Activated CD4-positive, alpha-beta T cell treated with anti-CD3 and anti-CD28 coated beads, Interleukin-2, amount 50 U/mL, for 16 hours (primary cell): Measurements from ENCODE around the gene SORCS1.

Experiments
- DNase-seq: peaks from one replicate; pipeline ENCODE4 v3.0.0-alpha.2; 2020

SORCS1 gene

GRCh38 chr10:106643473-106643872 is 521.0 kb downstream of the SORCS1 start:
- DNase-seq = no peak

DNA sequence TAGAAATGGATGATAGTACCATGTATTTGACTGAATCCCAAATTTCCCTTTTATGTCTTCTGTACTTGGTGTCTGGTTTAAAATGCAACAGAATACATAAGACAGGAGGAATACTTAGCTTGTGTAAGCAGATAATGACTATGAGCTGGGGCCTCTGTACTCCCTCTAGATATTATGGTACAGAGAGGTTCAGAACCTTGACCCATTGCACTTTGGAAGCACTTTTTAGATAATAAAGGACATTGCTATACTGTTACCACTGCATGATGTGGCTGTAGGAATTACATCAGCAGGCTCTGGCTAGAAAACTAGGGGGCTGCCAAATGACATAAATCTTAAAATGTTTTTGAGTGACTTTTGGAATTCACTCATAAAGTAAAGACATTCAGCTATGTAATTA is 526.6 kb downstream of the SORCS1 start:
- no peak for DNase-seq

DNA sequence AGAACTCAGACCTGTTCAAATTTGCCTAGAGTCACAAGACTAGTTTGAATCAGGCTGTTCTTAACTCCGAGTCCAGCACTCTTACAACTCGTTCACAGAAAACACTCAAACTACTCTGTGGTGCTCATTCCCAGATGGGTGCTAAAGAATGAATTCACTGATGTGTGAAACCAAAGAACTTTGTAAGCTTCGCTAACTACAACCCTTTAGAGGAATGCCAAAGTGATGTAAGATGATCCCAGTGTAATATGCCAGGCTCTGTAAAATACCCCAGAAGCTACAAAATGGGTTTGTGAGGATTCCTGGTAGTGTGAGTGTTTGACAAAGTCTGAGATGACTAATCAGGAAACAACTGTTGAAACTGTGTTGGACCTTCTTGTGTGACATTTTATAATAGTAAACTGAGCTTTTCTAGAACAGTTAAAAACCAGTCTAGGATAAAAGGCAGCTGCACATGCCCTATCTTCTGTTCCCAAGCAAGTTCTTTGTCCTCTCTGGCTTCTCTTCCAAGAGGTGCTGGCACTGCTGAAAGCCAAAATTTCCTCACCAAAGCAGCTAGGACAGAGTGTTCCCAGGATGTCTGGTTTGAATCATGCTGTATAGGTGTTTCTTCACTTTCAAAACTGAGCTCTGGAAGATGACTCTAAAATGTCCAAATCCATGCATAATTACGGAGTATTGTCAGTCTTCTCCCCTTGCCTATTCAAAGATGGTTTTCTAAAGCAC is 527.6 kb downstream of the SORCS1 start:
- no peak for DNase-seq

GRCh38 chr10:106635947-106636346 is 528.6 kb downstream of the SORCS1 start:
- no peak for DNase-seq

- DNase-seq = no peak
These were observed 533.3 kb downstream of the SORCS1 start for GRCh38 chr10:106631016-106631702.

- DNase-seq = no peak
These were observed 538.1 kb downstream of the SORCS1 start for GRCh38 chr10:106626371-106626770.

GRCh38 chr10:106625751-106626150 is 538.8 kb downstream of the SORCS1 start:
- DNase-seq = no peak

- DNase-seq = no peak
These were observed 545.2 kb downstream of the SORCS1 start for GRCh38 chr10:106619346-106619745.

DNA sequence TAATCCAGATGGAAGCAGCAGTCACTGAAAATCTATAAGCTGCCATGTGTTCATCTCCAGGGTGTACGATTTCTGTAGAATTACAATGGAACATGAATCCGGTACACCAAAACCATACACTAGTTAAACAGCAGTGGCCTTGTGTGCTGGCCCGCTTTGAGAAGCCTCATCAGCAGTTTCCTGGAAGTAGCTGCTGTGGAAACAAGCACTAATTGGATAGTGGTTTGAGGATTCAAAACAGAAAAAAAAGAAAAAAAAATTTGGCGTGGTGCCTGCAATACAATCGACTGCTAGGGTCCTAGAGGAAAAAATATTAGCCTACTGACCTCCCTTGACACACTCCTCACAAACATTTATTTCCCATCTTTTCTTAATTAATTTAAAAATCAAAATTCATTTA is 545.9 kb downstream of the SORCS1 start:
- no peak for DNase-seq

DNA sequence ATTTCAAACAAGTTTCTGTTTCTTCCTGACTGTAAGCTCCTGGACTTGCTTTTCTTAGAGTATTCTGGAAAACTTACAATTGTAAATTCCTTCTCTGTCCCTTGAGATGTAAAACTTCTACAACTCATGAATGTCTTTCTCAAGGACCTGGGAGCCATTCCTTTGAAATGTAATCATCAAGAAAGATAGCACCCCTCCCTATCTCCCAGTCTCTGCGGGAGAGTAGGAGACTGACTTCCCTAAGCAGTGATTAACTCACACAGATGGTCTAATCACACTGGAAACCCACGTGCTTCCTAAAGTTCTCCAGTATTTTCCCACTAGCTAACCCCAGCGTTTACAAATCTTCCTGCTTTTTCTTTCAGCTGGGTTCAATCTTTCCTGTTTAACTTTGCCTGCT is 549.4 kb downstream of the SORCS1 start:
- no peak for DNase-seq

DNA sequence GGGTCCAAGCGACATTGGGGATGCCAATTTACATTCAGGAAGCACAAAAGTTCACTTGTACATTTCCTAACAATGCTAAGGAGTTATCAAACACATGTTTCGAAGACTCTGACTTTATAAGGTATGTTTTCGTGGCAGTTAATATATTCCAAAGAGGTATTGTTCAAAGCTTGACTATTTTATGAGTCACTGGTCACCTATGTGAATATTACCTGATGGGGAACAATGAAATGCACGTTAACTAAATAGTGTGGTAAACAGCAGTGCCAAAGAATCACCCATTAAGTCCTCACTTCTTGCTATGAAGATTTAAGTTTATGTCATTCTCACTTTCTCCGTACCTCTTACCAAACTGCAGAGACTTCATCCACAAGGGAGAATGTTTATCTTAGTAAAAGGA is 550.2 kb downstream of the SORCS1 start:
- DNase-seq = no peak

- DNase-seq = no peak
These were observed 552.1 kb downstream of the SORCS1 start for GRCh38 chr10:106612381-106612780.

DNA sequence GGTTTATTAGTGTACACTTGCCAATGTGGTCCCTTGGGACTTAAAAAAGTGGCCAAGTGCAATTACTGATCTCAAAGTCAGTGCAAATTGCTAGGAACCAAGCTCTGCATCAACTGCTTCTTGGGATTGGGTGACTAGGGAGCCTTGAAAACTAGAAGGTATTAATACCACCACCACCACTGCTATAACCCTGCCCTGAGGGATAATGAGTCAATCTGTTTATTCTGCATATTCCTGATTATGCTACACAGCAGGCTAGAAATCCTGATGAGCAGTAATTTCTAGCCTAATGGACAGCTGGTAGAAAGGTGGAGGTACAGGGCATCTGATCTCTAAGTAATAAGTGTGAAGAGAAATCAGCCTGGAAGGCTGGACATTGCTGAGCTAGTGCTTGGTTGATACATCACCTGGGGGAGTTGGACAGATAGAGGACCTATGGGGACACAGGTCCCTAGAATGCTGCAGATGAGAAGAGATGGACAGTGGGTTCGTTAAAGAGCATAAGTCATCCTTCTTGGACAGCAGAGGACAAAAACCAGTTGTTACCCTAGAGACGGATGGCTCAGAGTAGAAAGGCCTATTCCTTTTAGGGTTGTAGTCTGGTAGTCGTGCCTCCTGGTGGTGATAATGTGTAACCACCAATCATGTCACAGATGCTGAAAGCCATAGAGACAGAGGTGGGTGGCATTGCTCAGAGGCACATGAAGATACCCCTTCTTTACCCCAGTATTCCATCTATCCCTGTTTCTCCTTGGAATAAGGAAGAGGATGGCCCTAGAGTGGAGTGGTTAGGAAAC is 554.8 kb downstream of the SORCS1 start:
- no peak for DNase-seq

- DNase-seq = no peak
These were observed 556.4 kb downstream of the SORCS1 start for GRCh38 chr10:106608066-106608465.

DNA sequence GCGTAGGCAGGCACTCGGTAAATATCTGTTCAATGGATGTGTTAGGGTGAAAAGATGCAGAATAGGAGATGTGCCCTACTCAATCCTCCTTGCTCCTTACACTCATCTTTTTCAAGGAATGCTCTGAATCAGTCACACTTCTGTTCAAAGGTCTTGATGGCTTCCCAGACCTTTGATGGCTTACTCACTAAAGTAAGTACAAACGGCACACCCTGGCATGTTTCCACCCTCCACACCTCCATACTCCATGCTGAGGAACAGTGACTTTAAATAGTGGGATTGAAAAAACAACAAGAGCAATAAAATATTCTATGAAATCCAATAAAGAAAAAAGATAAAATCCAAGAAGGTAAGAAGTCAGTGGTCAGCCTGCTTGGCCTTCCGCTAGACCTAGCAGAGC is 569.2 kb downstream of the SORCS1 start:
- no peak for DNase-seq

- no peak for DNase-seq
These were observed 570.6 kb downstream of the SORCS1 start for GRCh38 chr10:106593876-106594275.

GRCh38 chr10:106592396-106592795 is 572.1 kb downstream of the SORCS1 start:
- no peak for DNase-seq

DNA sequence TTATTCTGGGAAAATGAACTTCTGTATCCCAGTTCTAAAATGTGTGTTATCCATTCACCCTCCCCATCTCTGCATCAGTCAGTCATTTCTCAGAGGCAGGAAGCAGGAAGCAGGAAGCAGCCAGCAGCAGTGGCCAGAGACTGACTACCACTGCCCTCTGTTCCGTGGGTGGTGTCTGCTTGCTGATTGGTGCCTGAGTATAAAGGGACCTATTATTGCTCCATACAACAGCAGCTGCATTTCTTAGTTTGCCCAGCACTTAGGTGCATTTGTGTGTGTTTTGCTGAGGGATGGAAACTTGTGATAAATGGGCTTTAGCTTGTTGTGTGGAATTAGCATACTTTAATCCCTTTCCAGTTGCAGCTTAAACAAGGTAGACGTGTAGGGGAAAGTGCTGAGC is 582.2 kb downstream of the SORCS1 start:
- DNase-seq = no peak

DNA sequence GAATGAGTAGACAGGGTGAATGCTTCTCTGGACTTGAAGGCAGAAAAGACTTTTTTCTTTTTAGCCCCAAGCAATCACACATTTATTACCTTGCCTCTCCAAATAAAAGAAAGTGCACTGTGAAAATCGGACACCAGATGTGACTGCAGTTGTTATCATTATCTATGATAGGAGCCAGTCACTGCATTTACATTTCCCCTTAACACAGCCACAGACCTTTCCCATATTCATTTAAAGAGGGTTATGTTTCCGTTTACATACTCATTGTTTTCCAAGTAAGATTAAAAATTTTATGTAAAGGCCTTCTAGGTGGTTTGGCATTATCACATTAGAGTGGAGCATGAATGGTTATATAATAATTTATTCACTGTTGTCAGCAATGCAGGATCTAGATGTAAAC is 586.8 kb downstream of the SORCS1 start:
- DNase-seq = no peak

GRCh38 chr10:106577266-106577665 is 587.2 kb downstream of the SORCS1 start:
- no peak for DNase-seq

DNA sequence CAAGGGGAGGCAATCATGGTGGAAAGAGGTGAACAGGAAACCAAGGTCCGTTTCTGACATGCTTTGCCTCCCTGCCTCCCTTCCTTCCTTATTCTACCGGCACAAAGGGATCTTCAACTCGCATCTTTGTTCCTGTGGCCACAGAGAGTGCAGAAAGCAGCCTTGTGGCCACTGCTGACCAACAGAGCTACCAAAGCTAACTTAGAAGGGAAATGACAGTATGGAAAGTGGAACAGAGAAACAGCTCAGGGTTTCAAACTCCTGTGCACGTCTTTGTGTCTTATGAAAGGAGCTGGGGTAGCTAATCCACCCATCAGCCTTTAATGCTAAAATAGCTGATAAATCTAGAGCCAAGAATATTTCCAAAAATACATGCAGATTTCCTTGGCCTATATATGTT is 588.0 kb downstream of the SORCS1 start:
- no peak for DNase-seq

- no peak for DNase-seq
These were observed 591.4 kb downstream of the SORCS1 start for GRCh38 chr10:106573106-106573505.

DNA sequence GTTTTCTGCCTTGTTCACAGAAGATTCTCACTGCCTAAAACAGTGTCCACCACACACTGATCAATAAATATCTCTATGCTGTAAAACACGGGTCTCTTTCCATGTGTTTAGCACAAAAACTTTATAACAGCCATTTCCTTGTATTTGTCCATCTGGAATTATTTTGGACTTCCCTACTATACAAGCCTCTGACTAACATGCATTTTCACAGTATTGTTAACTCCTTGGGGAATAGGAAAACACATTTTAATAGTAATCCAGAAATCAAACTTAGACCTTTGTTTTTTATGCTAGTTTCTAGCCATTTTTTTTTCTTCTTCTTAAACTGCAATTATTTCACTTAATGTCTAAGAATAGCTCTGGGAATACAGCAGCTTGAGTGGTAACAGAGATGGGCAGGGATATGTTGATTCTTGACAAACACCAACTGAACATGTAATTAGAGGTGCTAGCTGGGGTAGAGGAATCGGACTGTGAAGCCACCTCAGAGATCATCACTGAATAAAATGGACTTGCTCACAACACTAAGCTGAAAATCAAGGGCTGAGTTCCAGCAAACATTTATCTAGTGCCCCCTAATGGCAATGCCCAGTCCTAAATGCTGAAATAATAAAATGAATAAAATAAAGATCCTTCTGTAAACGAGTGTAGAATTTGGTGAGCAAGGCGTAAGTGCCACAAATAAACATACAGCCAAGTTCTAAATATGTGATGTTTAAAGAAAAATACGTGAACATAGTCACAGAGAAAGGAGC is 593.1 kb downstream of the SORCS1 start:
- no peak for DNase-seq
